IMR-90 (cell line): ENCODE data around the gene PDLIM5. TPM values are rescaled to one million over a fixed set of nuclear protein-coding genes. Genes with fewer than 3 reads are reported as not detected.

Experiments
- ATAC-seq: fragments of 200-7000 bp; cut with Tn5 transposase; 2 replicates; pipeline ENCODE4 v1.9.1; 2020; ENCODE audit warnings: low read depth, mild to moderate bottlenecking, moderate library complexity
- BruUV-seq: library from RNA; stranded (reverse); fragments of 400-500 nt; replicated peaks from 2 replicates; lab custom pipeline; 2021; lab: Mats Ljungman, UMichigan
- CTCF ChIA-PET: fragments of 300-600 bp; formaldehyde crosslinking; extraction: SDS; loops from one replicate; lab custom pipeline; 2021; ENCODE audit warnings: antibody characterized with exemption; lab: Yijun Ruan, JAX
- POLR2A ChIA-PET: fragments of 300-600 bp; sonication (Branson Sonifier 250); formaldehyde crosslinking; loops from one replicate; lab custom pipeline; 2022; ENCODE audit warnings: antibody characterized with exemption; ENCODE audit not compliant: unreplicated experiment; lab: Charles Lee
- DNase-seq: peaks from one replicate; pipeline ENCODE4 v3.0.0; 2013
- H2AFZ ChIP-seq: replicated peaks from 2 replicates; pipeline ENCODE3; 2013; ENCODE audit warnings: low read length, mild to moderate bottlenecking; ENCODE audit not compliant: poor library complexity
- H2AK5ac ChIP-seq: 2 replicates; pipeline ENCODE4 v1.6.1; 2013; ENCODE audit warnings: low read depth, low read length, inconsistent platforms
- H2AK9ac ChIP-seq: replicated peaks from 2 replicates; pipeline ENCODE3; 2013; ENCODE audit warnings: mild to moderate bottlenecking, low read depth, low read length, moderate library complexity; ENCODE audit not compliant: poor library complexity
- H2BK120ac ChIP-seq: 2 replicates; pipeline ENCODE4 v1.6.1; 2013; ENCODE audit warnings: low read depth, low read length, inconsistent platforms
- H2BK15ac ChIP-seq: 3 replicates; pipeline ENCODE4 v1.6.1; 2013; ENCODE audit warnings: low read depth, low read length, inconsistent platforms
- H2BK20ac ChIP-seq: 2 replicates; pipeline ENCODE4 v1.6.1; 2013; ENCODE audit warnings: low read depth, mild to moderate bottlenecking, inconsistent platforms, low read length, moderate library complexity
- H2BK5ac ChIP-seq: 2 replicates; pipeline ENCODE4 v1.6.1; 2013; ENCODE audit warnings: mild to moderate bottlenecking, low read depth, low read length, inconsistent platforms; ENCODE audit not compliant: poor library complexity, severe bottlenecking
- H3K14ac ChIP-seq: replicated peaks from 2 replicates; pipeline ENCODE4 v1.6.1; 2013; ENCODE audit warnings: low read depth, low read length, inconsistent platforms
- H3K18ac ChIP-seq: 2 replicates; pipeline ENCODE4 v1.6.1; 2013; ENCODE audit warnings: low read depth, low read length, control low read depth
- H3K23ac ChIP-seq: 2 replicates; pipeline ENCODE4 v1.6.1; 2013; ENCODE audit warnings: low read depth, low read length, inconsistent platforms
- H3K27ac ChIP-seq: 2 replicates; pipeline ENCODE4 v1.5.1; 2013; ENCODE audit warnings: mild to moderate bottlenecking, control low read depth, low read length; ENCODE audit not compliant: insufficient read depth
- H3K27me3 ChIP-seq: 2 replicates; pipeline ENCODE4 v1.6.1; 2013; ENCODE audit warnings: low read length; ENCODE audit not compliant: control insufficient read depth, insufficient read depth
- H3K36me3 ChIP-seq: 2 replicates; pipeline ENCODE4 v1.6.1; 2013; ENCODE audit warnings: low read length, mixed read lengths; ENCODE audit not compliant: control insufficient read depth, insufficient read depth
- H3K4ac ChIP-seq: 2 replicates; pipeline ENCODE4 v1.6.1; 2013; ENCODE audit warnings: low read depth, low read length, inconsistent platforms
- H3K4me1 ChIP-seq: 2 replicates; pipeline ENCODE4 v1.6.1; 2013; ENCODE audit warnings: low read length, mixed read lengths; ENCODE audit not compliant: control insufficient read depth, insufficient read depth
- H3K4me2 ChIP-seq: 2 replicates; pipeline ENCODE4 v1.6.1; 2013; ENCODE audit warnings: low read depth, mild to moderate bottlenecking, control low read depth, low read length, moderate library complexity
- H3K4me3 ChIP-seq: 2 replicates; pipeline ENCODE4 v1.5.1; 2013; ENCODE audit warnings: low read depth, mild to moderate bottlenecking, control low read depth, low read length, moderate library complexity; ENCODE audit not compliant: insufficient read depth
- H3K56ac ChIP-seq: 2 replicates; pipeline ENCODE4 v1.6.1; 2013; ENCODE audit warnings: low read length, inconsistent platforms; ENCODE audit not compliant: insufficient read depth; ENCODE audit errors: extremely low read depth
- H3K79me1 ChIP-seq, 2 experiments: 2 replicates each; pipeline ENCODE4 v1.6.1; 2013; ENCODE audit warnings: low read length in 2 of 2, inconsistent platforms in 1 of 2, low read depth in 1 of 2
- H3K9ac ChIP-seq: 2 replicates; pipeline ENCODE4 v1.6.1; 2013; ENCODE audit warnings: low read depth, low read length, control low read depth
- H3K9me1 ChIP-seq: 2 replicates; pipeline ENCODE4 v1.6.1; 2013; ENCODE audit warnings: low read length, inconsistent platforms; ENCODE audit not compliant: insufficient read depth
- H3K9me3 ChIP-seq: 2 replicates; pipeline ENCODE4 v1.6.1; 2013; ENCODE audit warnings: low read length; ENCODE audit not compliant: control insufficient read depth, insufficient read depth
- H4K20me1 ChIP-seq: 2 replicates; pipeline ENCODE4 v1.6.1; 2013; ENCODE audit warnings: low read length, inconsistent platforms; ENCODE audit not compliant: insufficient read depth
- H4K5ac ChIP-seq: 2 replicates; pipeline ENCODE4 v1.6.1; 2013; ENCODE audit warnings: mild to moderate bottlenecking, low read depth, low read length, control low read depth
- H4K8ac ChIP-seq, 2 experiments: 2 replicates each; pipeline ENCODE4 v1.6.1; 2013; ENCODE audit warnings: low read depth in 2 of 2, low read length in 2 of 2, control low read depth in 1 of 2, inconsistent platforms in 1 of 2
- H4K91ac ChIP-seq: 2 replicates; pipeline ENCODE4 v1.6.1; 2013; ENCODE audit warnings: low read depth, low read length, inconsistent platforms; ENCODE audit not compliant: insufficient read depth
- BHLHE40 ChIP-seq: fragments of 150-350 bp; IDR thresholded peaks from 2 replicates; pipeline ENCODE4 v1.6.1; 2016; ENCODE audit warnings: mild to moderate bottlenecking, low read depth, low read length
- CHD1 ChIP-seq: IDR thresholded peaks from 2 replicates; pipeline ENCODE4 v1.6.1; 2012; ENCODE audit warnings: low read depth, low read length, improper control_type of control experiment
- MAFK ChIP-seq: IDR thresholded peaks from 2 replicates; pipeline ENCODE4 v1.6.1; 2012; ENCODE audit warnings: low read depth, low read length, improper control_type of control experiment
- MAZ ChIP-seq: IDR thresholded peaks from 2 replicates; pipeline ENCODE4 v1.6.1; 2012; ENCODE audit warnings: low read depth, mild to moderate bottlenecking, low read length, improper control_type of control experiment, moderate library complexity, borderline replicate concordance
- NFE2L2 ChIP-seq: fragments of 150-350 bp; IDR thresholded peaks from 2 replicates; pipeline ENCODE4 v1.6.1; 2016; ENCODE audit warnings: low read depth, mild to moderate bottlenecking, low read length
- POLR2A ChIP-seq: IDR thresholded peaks from 2 replicates; pipeline ENCODE4 v1.6.1; 2012; ENCODE audit warnings: mild to moderate bottlenecking, low read depth, low read length
- RFX5 ChIP-seq: IDR thresholded peaks from 2 replicates; pipeline ENCODE4 v1.8.0; 2012; ENCODE audit warnings: low read depth, mild to moderate bottlenecking, low read length, moderate library complexity
- SMC3 ChIP-seq: fragments of 150-350 bp; IDR thresholded peaks from 2 replicates; pipeline ENCODE4 v1.6.1; 2016; ENCODE audit warnings: low read depth, mild to moderate bottlenecking, antibody characterized with exemption, low read length, moderate library complexity
- WGBS, 2 experiments: methylation state at CpG; one replicate each; pipeline versions ENCODE4 v1.1.5 to v1.1.7; 2013; ENCODE audit warnings: missing lambda C conversion rate in 2 of 2; ENCODE audit not compliant: insufficient read length in 1 of 2; ENCODE audit errors: extremely low coverage in 2 of 2; 5-methylcytosine and 5-hydroxymethylcytosine counted together
- dilution Hi-C: fragments of 300-500 bp; cut with HindIII; formaldehyde crosslinking; loops from one replicate; pipeline ENCODE4 v1.14.3; 2018; ENCODE audit warnings: low sequenced_read_pairs; ENCODE audit not compliant: unreplicated experiment
- in situ Hi-C: fragments of 300-500 bp; cut with MboI; formaldehyde crosslinking; loops from 3 replicates; pipeline ENCODE4 v1.14.3; 2019; ENCODE audit warnings: low sequenced_read_pairs, inconsistent platforms, mixed read lengths
- intact Hi-C: fragments of 100-400 bp; cut with micrococcal nuclease; formaldehyde crosslinking; loops from 2 replicates; pipeline ENCODE4 v1.10.0; 2022
- polyA plus RNA-seq, 3 experiments: library from polyadenylated mRNA; depleted of rRNA; stranded (reverse); fragments of >200 nt; gene quantifications; 2 replicates each; pipeline ENCODE4 v1.2.3, GENCODE V29; 2012; ENCODE audit warnings: low replicate concordance in 1 of 3
- total RNA-seq: library from RNA; depleted of rRNA; stranded (reverse); fragments of >200 nt; gene quantifications from 2 replicates; pipeline ENCODE4 v1.2.3, GENCODE V29; 2012

Gene PDLIM5
- total and polyA plus RNA-seq, 2 of the 4 experiments (the other 2 are of a cell fraction): 96.5 to 188 TPM

- Histone ChIP-seq H4K5ac (no peak overlapping the region), H2BK5ac (peak overlapping the region; percentile 69), H3K9me1 (peaks cover under 1% of the 10 kb centered on the region; the same call in 1 of the 2 replicates), H3K9ac (no peak overlapping the region), H2AK5ac (no peak overlapping the region), H3K27me3 (no peaks in the 10 kb centered on the region), H2BK15ac (no peak overlapping the region), H2BK120ac (no peak overlapping the region), H4K91ac (no peak overlapping the region), H2AK9ac (no peak overlapping the region), H3K18ac (no peak overlapping the region), H3K4me2 (no peak overlapping the region), H2AFZ (no peak overlapping the region), H3K14ac (no peak overlapping the region), H3K27ac (no peak overlapping the region), H3K23ac (no peak overlapping the region), H3K9me3 (no peaks in the 10 kb centered on the region), H4K8ac (no peak overlapping the region), H4K20me1 (peaks cover 2% of the 10 kb centered on the region; the same call in 1 of the 2 replicates), H3K4me3 (no peak overlapping the region), H2BK20ac (no peak overlapping the region), H3K4ac (no peak overlapping the region), H3K56ac (no peak overlapping the region), H3K4me1 (peaks cover 7% of the 10 kb centered on the region; the same call in 1 of the 2 replicates), H3K79me1 (peaks cover 22 to 56% of the 10 kb centered on the region in 2 experiments), H3K36me3 (peaks cover 3% of the 10 kb centered on the region; the same call in 1 of the 2 replicates)
- BruUV-seq: no TSS peak
- no peak for ATAC-seq
- DNase-seq: no peak
- dilution Hi-C loops (no loop called here), in situ Hi-C loops (no loop called here), intact Hi-C loops (no loop called here)
- no peak for TF ChIP-seq RFX5
- no peak for TF ChIP-seq SMC3
- TF ChIP-seq CHD1: no peak
- TF ChIP-seq MAZ: no peak
- 0 out of 2 replicates have a peak, but pooled peaks have one; percentile 28 for TF ChIP-seq NFE2L2
- no peak for TF ChIP-seq BHLHE40
- peak; percentile 75 for TF ChIP-seq MAFK
- no peak for TF ChIP-seq POLR2A
- ChIA-PET CTCF (no interaction called here), POLR2A (no interaction called here)
- no CpG with 5 or more reads among the region's 1 CpG for WGBS, 2 experiments
These were observed 38.7 kb downstream of the PDLIM5 start for GRCh38 chr4:94490437-94490836.
